ENCODE results near the gene DIO3. TPM values are rescaled to one million over a fixed set of nuclear protein-coding genes. Genes with fewer than 3 reads are reported as not detected.

The DIO3 gene
- total RNA-seq, 1 donor from 2014 or later, result 0.67 TPM

DNA sequence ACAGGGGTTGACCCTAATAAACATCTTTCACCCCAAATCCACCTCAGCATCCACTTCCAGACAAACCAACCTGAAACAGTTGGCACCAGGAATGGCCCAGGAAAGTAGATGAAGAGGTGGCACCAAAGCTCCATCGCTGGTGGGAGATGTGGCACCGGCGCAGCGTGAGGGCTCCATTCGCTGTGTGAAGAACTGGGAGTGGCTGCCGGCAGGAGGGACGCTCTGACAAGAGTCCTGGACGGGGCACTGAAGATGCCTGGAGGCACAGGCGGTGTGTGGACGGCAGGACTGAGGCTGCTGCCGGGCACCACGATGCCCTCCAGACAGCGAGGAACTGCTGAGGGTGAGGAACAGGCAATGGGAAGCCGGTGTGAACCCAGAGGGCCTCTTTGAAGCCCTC is 29.3 kb downstream of the DIO3 start:
- Histone ChIP-seq H3K4me1 (no peaks in the 10 kb centered on the region), H3K9me3 (no peaks in the 10 kb centered on the region), H3K27me3 (no peaks in the 10 kb centered on the region), H3K36me3 (no peaks in the 10 kb centered on the region), H3K27ac (no peak overlapping the region), H3K4me3 (no peak overlapping the region)
- peak; percentile 56 for DNase-seq
- TF ChIP-seq, protein P1, sequence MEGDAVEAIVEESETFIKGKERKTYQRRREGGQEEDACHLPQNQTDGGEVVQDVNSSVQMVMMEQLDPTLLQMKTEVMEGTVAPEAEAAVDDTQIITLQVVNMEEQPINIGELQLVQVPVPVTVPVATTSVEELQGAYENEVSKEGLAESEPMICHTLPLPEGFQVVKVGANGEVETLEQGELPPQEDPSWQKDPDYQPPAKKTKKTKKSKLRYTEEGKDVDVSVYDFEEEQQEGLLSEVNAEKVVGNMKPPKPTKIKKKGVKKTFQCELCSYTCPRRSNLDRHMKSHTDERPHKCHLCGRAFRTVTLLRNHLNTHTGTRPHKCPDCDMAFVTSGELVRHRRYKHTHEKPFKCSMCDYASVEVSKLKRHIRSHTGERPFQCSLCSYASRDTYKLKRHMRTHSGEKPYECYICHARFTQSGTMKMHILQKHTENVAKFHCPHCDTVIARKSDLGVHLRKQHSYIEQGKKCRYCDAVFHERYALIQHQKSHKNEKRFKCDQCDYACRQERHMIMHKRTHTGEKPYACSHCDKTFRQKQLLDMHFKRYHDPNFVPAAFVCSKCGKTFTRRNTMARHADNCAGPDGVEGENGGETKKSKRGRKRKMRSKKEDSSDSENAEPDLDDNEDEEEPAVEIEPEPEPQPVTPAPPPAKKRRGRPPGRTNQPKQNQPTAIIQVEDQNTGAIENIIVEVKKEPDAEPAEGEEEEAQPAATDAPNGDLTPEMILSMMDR (IDR thresholded peaks at IDR 0.05), result no peak
- intact Hi-C loops (cut with DNase I), result no loop called here
- ATAC-seq, result no peak

GRCh38 chr14:101591121-101591520 is 29.8 kb downstream of the DIO3 start:
- no peaks in the 10 kb centered on the region for H3K4me1 ChIP-seq
- DNase-seq (peak; percentile 52), ATAC-seq (no peak)
- no peaks in the 10 kb centered on the region for H3K9me3 ChIP-seq
- intact Hi-C loops (cut with DNase I), result no loop called here
- TF ChIP-seq, protein P1 (IDR thresholded peaks at IDR 0.05), result no peak
- H3K27me3 ChIP-seq, result no peaks in the 10 kb centered on the region
- H3K4me3 ChIP-seq, result no peak overlapping the region
- no peaks in the 10 kb centered on the region for H3K36me3 ChIP-seq
- H3K27ac ChIP-seq, result no peak overlapping the region

- Histone ChIP-seq H3K4me3 (no peak overlapping the region), H3K9me3 (no peaks in the 10 kb centered on the region), H3K4me1 (peaks cover 3% of the 10 kb centered on the region), H3K36me3 (no peaks in the 10 kb centered on the region), H3K27me3 (no peaks in the 10 kb centered on the region), H3K27ac (no peak overlapping the region)
- ATAC-seq (no peak), DNase-seq (no peak)
- TF ChIP-seq, protein P1 (IDR thresholded peaks at IDR 0.05), result no peak
- intact Hi-C loops (cut with DNase I), result no loop called here
Measured at GRCh38 chr14:101591582-101591981, 30.3 kb downstream of the DIO3 start.

DNA sequence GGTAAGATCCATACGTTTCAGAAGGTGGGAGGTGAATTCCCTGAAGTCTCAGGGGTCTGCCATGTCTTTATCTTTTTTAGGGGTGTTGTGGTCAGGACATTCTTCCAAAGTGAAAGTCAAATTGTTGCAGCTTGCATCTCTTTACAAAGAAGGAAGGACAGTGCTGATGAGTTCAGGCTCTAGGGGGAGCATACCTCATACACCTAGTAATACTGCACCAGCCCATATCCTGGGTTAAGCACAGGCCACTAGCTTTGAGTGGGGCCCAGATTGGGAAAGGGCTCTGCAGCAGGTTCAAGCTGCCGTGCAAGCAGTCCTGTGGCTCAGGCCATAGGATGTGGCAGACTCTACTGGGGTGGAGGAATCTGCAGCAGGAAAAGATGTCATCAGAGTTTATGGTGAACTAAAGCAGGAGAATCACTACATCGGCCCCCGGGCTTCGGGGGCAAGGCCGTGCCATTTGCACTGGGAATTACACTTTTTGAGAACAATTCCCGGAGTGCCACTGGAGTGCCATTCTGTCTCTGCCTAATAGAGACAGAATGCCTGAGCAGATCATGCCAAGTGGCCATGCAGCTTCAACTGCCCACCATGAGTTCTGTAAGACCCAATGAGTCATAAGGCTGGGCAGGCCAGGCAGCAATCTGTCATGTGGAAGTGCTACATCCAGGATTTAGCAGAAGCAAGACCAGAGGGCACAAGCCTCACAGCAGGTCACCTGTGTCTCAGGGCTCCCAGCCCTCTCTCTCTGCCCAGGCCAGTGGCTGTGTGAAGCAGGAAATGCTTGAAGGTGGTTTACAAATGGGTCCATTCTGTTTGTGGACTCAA is 32.3 kb downstream of the DIO3 start:
- ATAC-seq, result no peak
- intact Hi-C loops (cut with DNase I), result no loop called here
- Histone ChIP-seq H3K4me1 (peaks cover 3% of the 10 kb centered on the region), H3K27me3 (no peaks in the 10 kb centered on the region), H3K27ac (no peak overlapping the region), H3K9me3 (no peaks in the 10 kb centered on the region), H3K36me3 (no peaks in the 10 kb centered on the region), H3K4me3 (no peak overlapping the region)
- TF ChIP-seq, protein P1 (IDR thresholded peaks at IDR 0.05), result no peak
- DNase-seq, result no peak

DNA sequence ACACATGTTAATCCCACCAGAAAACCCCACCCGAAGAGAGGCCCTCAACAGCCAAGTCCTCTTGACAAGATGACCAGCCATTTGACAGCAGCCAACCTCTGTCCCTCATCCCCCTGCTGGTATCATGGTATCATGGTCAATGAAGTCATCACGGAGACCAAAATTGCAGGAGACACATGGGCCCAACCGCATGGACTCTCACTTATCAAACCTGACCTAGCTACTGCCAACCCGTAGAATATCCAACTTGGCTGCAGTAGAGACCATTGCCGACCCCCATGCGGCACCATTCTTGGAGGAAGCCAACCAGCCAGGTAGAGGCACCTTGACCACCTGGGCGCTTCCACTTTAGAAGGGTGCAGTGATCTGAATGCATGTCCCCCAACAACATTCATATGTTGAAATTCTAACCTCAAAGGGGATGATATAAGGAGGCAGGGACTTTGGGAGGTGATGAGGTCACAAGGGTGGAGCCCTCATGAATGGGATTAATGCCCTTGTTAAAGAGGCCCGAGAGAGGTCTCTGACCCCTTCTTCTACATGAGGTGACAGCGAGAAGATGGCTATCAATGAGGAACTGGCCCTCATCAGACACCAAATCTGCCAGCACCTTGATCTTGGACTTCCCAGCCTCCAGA is 33.3 kb downstream of the DIO3 start:
- intact Hi-C loops (cut with DNase I), result no loop called here
- TF ChIP-seq, protein P1 (IDR thresholded peaks at IDR 0.05), result no peak
- H3K36me3 ChIP-seq, result no peaks in the 10 kb centered on the region
- no peaks in the 10 kb centered on the region for H3K9me3 ChIP-seq
- H3K27me3 ChIP-seq, result no peaks in the 10 kb centered on the region
- no peak overlapping the region for H3K27ac ChIP-seq
- ATAC-seq (no peak), DNase-seq (no peak)
- peaks cover 3% of the 10 kb centered on the region for H3K4me1 ChIP-seq
- no peak overlapping the region for H3K4me3 ChIP-seq

Measured in upper lobe of right lung (tissue), 1 donor.